Adrenal gland (tissue), 5 donors: ENCODE measurements around the gene ITGBL1.

ENCODE experiments used
- POLR2A ChIP-seq, 2 donors: fragments of 450-650 bp; IDR thresholded peaks; one replicate each; pipeline ENCODE4 v1.6.1; 2017; ENCODE audit warnings: antibody characterized with exemption in 2 of 2, mild to moderate bottlenecking in 2 of 2, moderate library complexity in 1 of 2
- TF ChIP-seq, protein P1 (sequence below), 6 experiments: fragments of 450-650 bp in 4 of 6; fragments of 200-600 bp in 2 of 6; sonication (generic) in 1 of 6; IDR thresholded peaks; 1 replicate in 5 of 6; 2 replicates in 1 of 6; pipeline versions ENCODE4 v1.5.1 to v1.8.0; 2016 to 2021; ENCODE audit warnings: antibody characterized with exemption in 6 of 6, mild to moderate bottlenecking in 2 of 6, moderate library complexity in 1 of 6
- donor health status: DM: no; HTN: no; CAD: no.

DNA sequence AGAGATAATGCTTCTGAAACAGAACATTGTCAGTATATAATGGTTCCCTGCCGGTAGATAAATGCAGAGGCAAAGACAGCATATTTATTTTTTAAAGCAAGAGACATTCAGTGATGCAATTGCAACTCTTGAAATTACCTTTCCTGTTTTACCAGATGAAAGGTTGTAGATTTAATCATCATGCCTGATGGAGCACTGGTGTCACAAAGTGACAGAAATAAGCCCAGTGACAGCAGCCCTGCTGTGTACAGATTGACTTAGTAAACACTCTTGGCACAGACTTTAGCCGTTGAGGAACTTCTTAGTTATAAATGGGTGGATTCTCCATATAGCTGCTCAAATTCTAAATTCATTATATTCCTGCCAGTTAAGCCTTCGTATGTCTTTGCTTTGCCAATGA, 172.5 kb downstream of the ITGBL1 start:
- TF ChIP-seq POLR2A (IDR thresholded peaks at IDR 0.05) = no peak
- TF ChIP-seq, protein P1, sequence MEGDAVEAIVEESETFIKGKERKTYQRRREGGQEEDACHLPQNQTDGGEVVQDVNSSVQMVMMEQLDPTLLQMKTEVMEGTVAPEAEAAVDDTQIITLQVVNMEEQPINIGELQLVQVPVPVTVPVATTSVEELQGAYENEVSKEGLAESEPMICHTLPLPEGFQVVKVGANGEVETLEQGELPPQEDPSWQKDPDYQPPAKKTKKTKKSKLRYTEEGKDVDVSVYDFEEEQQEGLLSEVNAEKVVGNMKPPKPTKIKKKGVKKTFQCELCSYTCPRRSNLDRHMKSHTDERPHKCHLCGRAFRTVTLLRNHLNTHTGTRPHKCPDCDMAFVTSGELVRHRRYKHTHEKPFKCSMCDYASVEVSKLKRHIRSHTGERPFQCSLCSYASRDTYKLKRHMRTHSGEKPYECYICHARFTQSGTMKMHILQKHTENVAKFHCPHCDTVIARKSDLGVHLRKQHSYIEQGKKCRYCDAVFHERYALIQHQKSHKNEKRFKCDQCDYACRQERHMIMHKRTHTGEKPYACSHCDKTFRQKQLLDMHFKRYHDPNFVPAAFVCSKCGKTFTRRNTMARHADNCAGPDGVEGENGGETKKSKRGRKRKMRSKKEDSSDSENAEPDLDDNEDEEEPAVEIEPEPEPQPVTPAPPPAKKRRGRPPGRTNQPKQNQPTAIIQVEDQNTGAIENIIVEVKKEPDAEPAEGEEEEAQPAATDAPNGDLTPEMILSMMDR (IDR thresholded peaks at IDR 0.05) = no peak
